DOHH2 (cell line): ENCODE results near the gene SLC39A11.

ENCODE experiments used
- H3F3A ChIP-seq: fragments of 200-600 bp; sonication (generic), shearing (Covaris generic); 2 replicates; pipeline ENCODE4 v1.6.0; 2016; ENCODE audit warnings: antibody characterized with exemption, mild to moderate bottlenecking; ENCODE audit not compliant: control insufficient read depth, insufficient read depth
- H3K27ac ChIP-seq: fragments of 200-600 bp; sonication (generic); 2 replicates; pipeline ENCODE4 v1.5.1; 2014; ENCODE audit warnings: low read depth, mild to moderate bottlenecking, low read length, moderate library complexity
- H3K27me3 ChIP-seq: fragments of 200-600 bp; sonication (generic); 2 replicates; pipeline ENCODE4 v1.6.1; 2014; ENCODE audit warnings: mild to moderate bottlenecking, low read length, mixed read lengths; ENCODE audit not compliant: control insufficient read depth
- H3K36me3 ChIP-seq: fragments of 200-600 bp; sonication (generic); 2 replicates; pipeline ENCODE4 v1.6.1; 2014; ENCODE audit warnings: mild to moderate bottlenecking, low read length, moderate library complexity, mixed read lengths; ENCODE audit not compliant: control insufficient read depth
- H3K4me1 ChIP-seq: fragments of 200-600 bp; sonication (generic); 2 replicates; pipeline ENCODE4 v1.6.1; 2014; ENCODE audit warnings: mild to moderate bottlenecking, low read length, mixed read lengths; ENCODE audit not compliant: control insufficient read depth
- H3K4me2 ChIP-seq: fragments of 200-600 bp; sonication (generic); 2 replicates; pipeline ENCODE4 v1.6.0; 2014; ENCODE audit warnings: mild to moderate bottlenecking, low read length, moderate library complexity
- H3K4me3 ChIP-seq: fragments of 200-600 bp; sonication (generic); 2 replicates; pipeline ENCODE4 v1.5.1; 2014; ENCODE audit warnings: mild to moderate bottlenecking, low read length, mixed read lengths
- H3K79me2 ChIP-seq: fragments of 200-600 bp; sonication (generic); 2 replicates; pipeline ENCODE4 v1.6.1; 2014; ENCODE audit warnings: mild to moderate bottlenecking, low read length, mixed read lengths; ENCODE audit not compliant: control insufficient read depth
- H3K9me2 ChIP-seq: fragments of 200-600 bp; sonication (generic); replicated peaks from 2 replicates; pipeline ENCODE4 v1.6.1; 2014; ENCODE audit warnings: mild to moderate bottlenecking, low read length, mixed read lengths; ENCODE audit not compliant: control insufficient read depth
- H3K9me3 ChIP-seq: fragments of 200-600 bp; sonication (generic); 2 replicates; pipeline ENCODE4 v1.6.1; 2014; ENCODE audit warnings: antibody characterized with exemption, low read length, mixed read lengths; ENCODE audit not compliant: control insufficient read depth, insufficient read depth
- H4K20me1 ChIP-seq: fragments of 200-600 bp; sonication (generic); 2 replicates; pipeline ENCODE4 v1.6.0; 2014; ENCODE audit warnings: low read depth, mild to moderate bottlenecking, antibody characterized with exemption, low read length, moderate library complexity; ENCODE audit not compliant: control insufficient read depth, insufficient read depth
- CTCF ChIP-seq: fragments of 200-600 bp; sonication (generic); IDR thresholded peaks from one replicate; pipeline ENCODE4 v1.5.1; 2014; ENCODE audit warnings: antibody characterized with exemption, mild to moderate bottlenecking, low read depth, low read length; ENCODE audit not compliant: poor library complexity, severe bottlenecking
- EZH2phosphoT487 ChIP-seq: fragments of 200-600 bp; sonication (generic); IDR thresholded peaks from 2 replicates; pipeline ENCODE4 v1.6.1; 2017; ENCODE audit warnings: borderline replicate concordance, mild to moderate bottlenecking, antibody characterized with exemption, low read length, moderate library complexity, mixed read lengths

Gene SLC39A11

GRCh38 chr17:72853440-72854415 lies 238.8 kb downstream of the SLC39A11 start:
- H3K4me2 ChIP-seq, result no peak overlapping the region
- no peaks in the 10 kb centered on the region for H3K27me3 ChIP-seq
- no peaks in the 10 kb centered on the region for H3K4me1 ChIP-seq
- H4K20me1 ChIP-seq, result no peaks in the 10 kb centered on the region
- H3K9me2 ChIP-seq, result no peaks in the 10 kb centered on the region
- H3K79me2 ChIP-seq, result no peaks in the 10 kb centered on the region
- no peak overlapping the region for H3K4me3 ChIP-seq
- no peak for TF ChIP-seq EZH2phosphoT487
- no peak for TF ChIP-seq CTCF
- no peaks in the 10 kb centered on the region for H3F3A ChIP-seq
- H3K36me3 ChIP-seq, result no peaks in the 10 kb centered on the region
- no peaks in the 10 kb centered on the region for H3K9me3 ChIP-seq
- no peak overlapping the region for H3K27ac ChIP-seq

- Histone ChIP-seq H3F3A (no peaks in the 10 kb centered on the region), H3K4me3 (no peak overlapping the region), H3K27ac (no peak overlapping the region), H3K4me1 (no peaks in the 10 kb centered on the region), H3K79me2 (no peaks in the 10 kb centered on the region), H3K9me3 (no peaks in the 10 kb centered on the region), H3K9me2 (no peaks in the 10 kb centered on the region), H4K20me1 (no peaks in the 10 kb centered on the region), H3K27me3 (no peaks in the 10 kb centered on the region), H3K4me2 (no peak overlapping the region), H3K36me3 (no peaks in the 10 kb centered on the region)
- no peak for TF ChIP-seq CTCF
- TF ChIP-seq EZH2phosphoT487, result no peak
These were observed 240.1 kb downstream of the SLC39A11 start for GRCh38 chr17:72852277-72852938.

GRCh38 chr17:72850410-72851118 lies 241.9 kb downstream of the SLC39A11 start:
- Histone ChIP-seq H3K79me2 (no peaks in the 10 kb centered on the region), H3F3A (no peaks in the 10 kb centered on the region), H3K9me2 (no peaks in the 10 kb centered on the region), H3K27me3 (no peaks in the 10 kb centered on the region), H3K36me3 (no peaks in the 10 kb centered on the region), H3K9me3 (no peaks in the 10 kb centered on the region), H3K4me2 (no peak overlapping the region), H4K20me1 (no peaks in the 10 kb centered on the region), H3K4me3 (no peak overlapping the region), H3K27ac (no peak overlapping the region), H3K4me1 (no peaks in the 10 kb centered on the region)
- TF ChIP-seq EZH2phosphoT487 (no peak), CTCF (no peak)
